ENCODE results near the gene SLC17A6.

Gene SLC17A6

GRCh38 chr11:22426915-22427314 lies 88.7 kb downstream of the SLC17A6 start:
- H3K36me3 Mint-ChIP-seq: no peaks in the 10 kb centered on the region
- ATAC-seq (ENCODE audit: low read depth) (no peak), DNase-seq (ENCODE audit: low spot score in 2 of 2) (no peak)
- no peak overlapping the region for H3K4me3 Mint-ChIP-seq
- H3K4me1 Mint-ChIP-seq: no peaks in the 10 kb centered on the region
- peaks cover 3% of the 10 kb centered on the region for H3K9me3 Mint-ChIP-seq
- no peaks in the 10 kb centered on the region for H3K27me3 Mint-ChIP-seq
- H3K27ac Mint-ChIP-seq: no peak overlapping the region

Measured in memory B cell (primary cell).